HG03558 (cell line): ENCODE measurements around the gene DOK5.

ENCODE experiments used
- ATAC-seq: cut with Tn5 transposase; IDR thresholded peaks from one replicate; pipeline ENCODE4 v1.9.1; 2021; ENCODE audit warnings: moderate number of reproducible peaks; ENCODE audit not compliant: unreplicated experiment; ENCODE audit errors: extremely low read depth

DOK5 gene

DNA sequence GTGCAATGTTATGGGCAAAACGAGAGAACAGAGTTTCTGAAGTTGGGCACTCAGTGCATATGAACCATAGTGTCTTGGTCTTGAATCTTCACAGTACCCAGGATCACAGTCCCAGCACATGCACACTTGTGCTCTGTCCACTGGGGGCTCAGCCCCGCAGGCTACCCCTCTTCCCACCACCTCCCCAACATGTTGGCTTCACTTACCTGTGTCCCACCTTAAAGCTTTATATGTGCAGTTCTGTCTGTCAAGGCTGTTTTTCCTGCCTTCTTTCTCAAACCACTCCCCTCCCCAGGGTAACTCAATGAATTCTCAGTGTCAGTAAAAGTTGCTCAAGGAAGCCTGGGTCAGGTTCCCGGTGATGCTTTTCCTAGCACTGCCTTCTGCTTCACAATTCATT, 129.9 kb downstream of the DOK5 start:
- ATAC-seq, result no peak

DNA sequence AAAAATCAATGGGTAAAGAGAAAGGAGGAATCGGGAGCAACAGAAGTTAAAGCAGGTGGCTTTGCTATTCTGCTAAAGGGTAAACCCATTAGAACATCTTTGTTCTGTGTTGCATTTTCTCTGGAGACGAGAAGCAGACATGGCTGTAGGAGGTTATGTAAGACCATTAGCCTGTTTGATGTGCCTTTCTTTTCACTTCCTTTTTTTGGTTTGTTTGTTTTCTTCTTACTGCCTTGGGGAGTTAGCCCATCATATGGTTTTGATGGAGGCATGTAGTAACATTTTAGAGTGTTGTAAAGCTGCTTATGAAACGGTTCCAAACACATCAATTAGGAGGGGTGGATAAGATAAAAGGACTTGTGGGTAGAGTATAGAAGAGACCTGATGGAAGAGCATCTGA, 131.0 kb downstream of the DOK5 start:
- no peak for ATAC-seq

GRCh38 chr20:54608039-54608745, 132.8 kb downstream of the DOK5 start:
- ATAC-seq, result no peak

DNA sequence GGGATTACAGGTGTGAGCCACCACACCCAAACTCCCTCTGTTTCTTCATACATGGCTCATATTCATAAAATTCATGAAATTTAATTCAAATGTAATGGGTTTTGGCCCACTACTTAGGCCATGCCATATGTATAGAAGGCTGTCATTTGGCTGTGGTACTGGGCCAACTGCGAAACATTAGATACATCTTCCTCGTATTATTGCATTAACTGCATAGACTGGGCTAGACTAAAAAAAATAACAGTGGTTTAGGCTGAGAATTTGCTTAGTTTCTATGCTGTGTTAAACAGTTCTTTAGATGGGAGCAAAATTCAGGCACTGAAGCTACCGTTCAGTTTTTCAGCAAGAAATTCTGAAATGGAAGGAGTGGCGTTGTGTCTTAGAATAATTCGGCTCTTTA, 133.6 kb downstream of the DOK5 start:
- ATAC-seq, result no peak

- no peak for ATAC-seq
Observed at GRCh38 chr20:54611708-54612412, 136.5 kb downstream of the DOK5 start.

DNA sequence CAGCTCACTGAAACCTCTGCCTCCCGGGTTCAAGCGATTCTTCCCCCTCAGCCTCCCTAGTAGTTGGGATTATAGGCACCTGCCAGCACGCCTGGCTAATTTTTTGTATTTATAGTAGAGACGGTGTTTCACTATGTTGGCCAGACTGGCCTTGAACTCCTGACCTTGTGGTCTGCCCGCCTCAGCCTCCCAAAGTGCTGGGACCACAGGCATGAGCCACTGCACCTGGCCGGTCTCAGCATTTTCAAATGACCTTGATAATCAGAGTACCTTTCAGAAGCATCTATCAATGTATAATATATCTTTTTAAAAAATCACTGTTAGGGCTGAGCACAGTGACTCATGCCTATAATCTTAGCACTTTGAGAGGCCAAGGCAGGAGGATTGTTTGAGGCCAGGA, 143.0 kb downstream of the DOK5 start:
- no peak for ATAC-seq

GRCh38 chr20:54619181-54619580, 143.8 kb downstream of the DOK5 start:
- ATAC-seq, result no peak

- no peak for ATAC-seq
Observed at GRCh38 chr20:54619682-54620081, 144.3 kb downstream of the DOK5 start.

DNA sequence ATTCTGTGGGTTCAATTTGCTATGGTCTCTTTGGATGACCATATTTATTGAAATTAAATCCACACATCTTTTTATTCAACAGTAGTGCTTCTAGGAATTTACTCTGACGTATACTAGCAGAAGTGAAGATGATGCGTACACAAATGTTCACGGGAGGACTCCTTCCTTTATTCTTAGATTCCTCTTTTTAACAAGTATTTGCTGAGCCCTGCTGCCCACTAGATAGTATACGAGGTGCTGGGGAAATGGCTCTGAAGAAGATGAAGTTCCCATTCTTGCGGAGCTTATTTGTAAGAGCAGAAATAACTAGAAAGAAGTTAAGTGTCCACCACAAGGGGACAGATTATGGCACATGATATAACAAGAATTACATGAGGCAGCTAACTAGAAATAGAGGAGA, 145.2 kb downstream of the DOK5 start:
- ATAC-seq, result no peak

DNA sequence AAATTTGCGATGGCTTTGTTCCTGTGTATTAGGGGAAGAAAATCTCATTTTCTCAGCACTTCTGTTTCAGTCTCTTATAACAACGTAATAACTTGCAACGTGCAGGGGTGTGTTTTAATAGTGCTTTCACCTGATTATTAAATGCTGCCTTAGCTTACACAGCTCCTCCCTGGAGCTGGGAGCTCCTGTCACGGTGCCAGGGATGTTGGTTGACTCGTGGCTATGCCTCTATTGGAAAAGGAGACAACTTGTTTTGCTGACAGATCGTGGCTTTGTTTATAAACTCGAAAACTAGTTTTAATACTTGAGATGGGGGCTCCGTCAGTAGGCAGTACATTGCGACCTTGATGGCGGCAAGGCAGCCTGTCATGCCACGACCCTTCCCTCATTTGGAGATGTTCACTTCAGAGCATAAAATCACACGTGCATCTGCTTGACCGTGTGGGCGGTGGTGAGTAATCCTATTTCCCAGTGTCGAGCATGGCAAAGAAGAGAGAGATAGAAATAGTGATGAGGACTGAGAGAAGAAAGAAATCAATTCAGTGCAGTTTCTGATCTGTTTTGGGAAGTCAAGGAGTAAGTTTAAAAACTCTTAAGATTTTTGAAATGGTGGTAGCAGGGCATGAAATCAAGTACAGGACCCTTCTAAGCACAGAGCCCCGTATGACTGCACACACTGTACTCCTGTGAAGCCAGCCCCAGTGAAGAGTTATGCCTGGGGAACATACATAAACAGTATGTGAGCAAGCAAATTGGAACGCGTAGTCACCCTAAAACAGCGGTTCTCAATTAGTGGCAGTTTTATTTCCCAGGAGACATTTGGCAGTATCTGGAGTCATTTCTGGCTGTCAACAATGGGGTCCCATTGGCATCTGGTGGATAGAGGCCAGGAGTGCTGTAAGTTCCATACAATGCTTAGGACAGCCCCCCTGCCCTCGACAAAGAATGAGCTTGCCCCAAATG, 147.2 kb downstream of the DOK5 start:
- no peak for ATAC-seq

GRCh38 chr20:54623991-54624569, 148.7 kb downstream of the DOK5 start:
- no peak for ATAC-seq

GRCh38 chr20:54624706-54625390, 149.5 kb downstream of the DOK5 start:
- no peak for ATAC-seq

GRCh38 chr20:54625497-54625896, 150.1 kb downstream of the DOK5 start:
- ATAC-seq, result no peak

- no peak for ATAC-seq
Observed at GRCh38 chr20:54626126-54626525, 150.7 kb downstream of the DOK5 start.

DNA sequence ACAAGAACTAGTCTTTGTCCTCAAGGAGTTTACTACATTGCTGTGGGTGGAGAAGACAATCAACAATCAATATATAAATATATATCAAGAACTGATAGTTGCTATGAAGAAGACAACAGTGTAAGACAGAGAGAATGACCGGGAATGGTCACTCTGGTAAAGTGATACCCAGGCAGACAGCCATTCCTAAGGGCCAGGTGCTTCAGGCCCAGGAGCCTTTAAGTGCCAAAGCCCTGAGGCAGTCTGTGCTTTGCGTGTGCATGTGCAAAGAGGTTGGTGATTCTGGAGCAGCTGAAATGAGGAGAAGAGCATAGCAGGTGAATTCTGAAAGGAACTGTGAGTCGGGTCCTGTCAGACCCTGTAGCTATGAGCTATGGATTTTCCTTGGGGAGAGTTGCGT, 154.2 kb downstream of the DOK5 start:
- no peak for ATAC-seq

GRCh38 chr20:54630582-54630981, 155.2 kb downstream of the DOK5 start:
- no peak for ATAC-seq

- ATAC-seq, result no peak
Observed at GRCh38 chr20:54631059-54631458, 155.7 kb downstream of the DOK5 start.

DNA sequence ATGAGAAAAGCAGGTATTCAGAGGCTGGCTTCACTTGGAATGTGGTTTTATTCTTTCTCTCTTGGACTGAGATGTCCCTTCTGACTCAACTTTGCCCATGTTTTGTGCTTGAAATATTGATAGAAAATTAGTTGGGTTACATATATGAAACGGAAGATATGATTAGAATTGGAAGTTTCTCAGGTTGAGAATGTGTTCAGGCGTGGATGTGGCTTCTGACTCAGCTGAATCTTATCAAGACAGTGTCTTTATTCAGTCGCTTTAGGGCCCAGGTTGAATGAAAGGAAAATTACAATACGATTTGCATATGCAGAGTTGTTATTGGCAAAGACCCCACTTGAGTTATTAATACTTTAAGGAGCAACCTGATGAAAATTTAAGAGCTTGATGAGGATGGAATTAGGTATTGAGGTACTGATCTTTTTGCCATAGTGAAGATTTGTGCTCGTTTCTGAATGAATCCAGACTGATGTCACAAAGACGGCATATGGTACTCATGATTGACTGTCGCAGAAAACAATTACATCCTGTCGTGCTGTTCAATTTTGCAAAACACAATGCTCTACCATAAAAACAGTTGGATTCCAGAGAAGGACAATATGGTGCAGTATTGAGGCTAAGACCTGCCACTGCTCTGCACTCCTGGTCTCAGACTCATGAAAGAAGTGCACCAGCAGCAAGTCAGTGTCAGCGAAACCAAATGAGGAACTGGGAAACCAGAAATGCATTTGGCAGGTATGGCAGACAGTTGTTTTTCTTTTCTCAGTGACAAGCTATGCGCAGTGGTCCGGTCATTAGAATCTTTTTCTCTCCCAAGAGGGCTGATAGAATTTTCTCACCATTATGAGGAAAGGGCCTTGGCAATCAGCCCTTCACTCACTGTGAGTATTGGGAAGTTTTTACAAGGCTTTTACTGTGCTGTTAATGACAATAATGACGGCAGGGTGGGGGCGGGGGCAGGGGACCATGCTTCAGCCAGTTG, 158.3 kb downstream of the DOK5 start:
- peak; percentile 96 for ATAC-seq

- no peak for ATAC-seq
Observed at GRCh38 chr20:54636575-54636974, 161.2 kb downstream of the DOK5 start.
